Endodermal cell (in vitro differentiated cells): ENCODE results near the gene TBRG4. TPM values are rescaled to one million over a fixed set of nuclear protein-coding genes. Genes with fewer than 3 reads are reported as not detected.

ENCODE experiments used
- DNase-seq: peaks from one replicate; pipeline ENCODE4 v3.0.0-alpha.2; 2017
- H3K27ac ChIP-seq: 2 replicates; pipeline ENCODE4 v1.5.1; 2013; ENCODE audit warnings: mild to moderate bottlenecking, low read depth, low read length, moderate library complexity
- H3K27me3 ChIP-seq: 2 replicates; pipeline ENCODE4 v1.6.1; 2013; ENCODE audit warnings: mild to moderate bottlenecking, low read length, moderate library complexity; ENCODE audit not compliant: insufficient read depth, control insufficient read depth, poor library complexity, severe bottlenecking
- H3K36me3 ChIP-seq: 2 replicates; pipeline ENCODE4 v1.7.0; 2013; ENCODE audit warnings: mild to moderate bottlenecking, low read length, moderate library complexity; ENCODE audit not compliant: control insufficient read depth, insufficient read depth
- H3K4me1 ChIP-seq: one replicate; pipeline ENCODE4 v1.7.0; 2013; ENCODE audit warnings: low read length; ENCODE audit not compliant: control insufficient read depth, insufficient read depth
- H3K4me3 ChIP-seq: 2 replicates; pipeline ENCODE4 v1.5.1; 2013; ENCODE audit warnings: mild to moderate bottlenecking, low read length, moderate library complexity
- H3K9ac ChIP-seq: 2 replicates; pipeline ENCODE4 v1.6.1; 2013; ENCODE audit warnings: mild to moderate bottlenecking, low read length, moderate library complexity; ENCODE audit not compliant: poor library complexity, severe bottlenecking; ENCODE audit errors: extremely low read depth
- H3K9me3 ChIP-seq: 2 replicates; pipeline ENCODE4 v1.6.1; 2013; ENCODE audit warnings: mild to moderate bottlenecking, low read length, moderate library complexity; ENCODE audit not compliant: control insufficient read depth
- H3K27ac Mint-ChIP-seq: 2 replicates; pipeline ENCODE4 v1.8.0; 2020; ENCODE audit warnings: mixed read lengths
- H3K27me3 Mint-ChIP-seq: 2 replicates; pipeline ENCODE4 v1.8.0; 2021; ENCODE audit warnings: mild to moderate bottlenecking, mixed read lengths; ENCODE audit not compliant: insufficient read depth
- H3K36me3 Mint-ChIP-seq: 2 replicates; pipeline ENCODE4 v1.8.0; 2020; ENCODE audit warnings: low read depth, mixed read lengths
- H3K4me1 Mint-ChIP-seq: 2 replicates; pipeline ENCODE4 v1.8.0; 2020; ENCODE audit warnings: mixed read lengths
- H3K4me3 Mint-ChIP-seq: 2 replicates; pipeline ENCODE4 v1.8.0; 2020; ENCODE audit warnings: mild to moderate bottlenecking, moderate library complexity, mixed read lengths
- H3K9me3 Mint-ChIP-seq: 2 replicates; pipeline ENCODE4 v1.8.0; 2020; ENCODE audit warnings: mild to moderate bottlenecking, mixed read lengths
- CTCF ChIP-seq: fragments of 200-600 bp; sonication (generic); conservative IDR thresholded peaks from 2 replicates; pipeline ENCODE4 v1.5.0; 2021; ENCODE audit warnings: antibody characterized with exemption, mild to moderate bottlenecking
- WGBS, 2 experiments: methylation state at CpG; one replicate each; pipeline versions ENCODE4 v1.1.5 to v1.1.7; 2013; ENCODE audit warnings: missing lambda C conversion rate in 2 of 2, mixed read lengths in 1 of 2; ENCODE audit not compliant: insufficient coverage in 1 of 2, insufficient read length in 1 of 2; 5-methylcytosine and 5-hydroxymethylcytosine counted together
- total RNA-seq, 2 donors: library from RNA; stranded (reverse); fragmentation: NEBNext Ultra II Directional in 1 of 2; extraction: Animal tissue kit (Norgen Biotek cat#: 25700) in 1 of 2; gene quantifications; 2 replicates in 1 of 2; 3 replicates in 1 of 2; pipeline ENCODE4 v1.2.1, GENCODE V29; 2021

TBRG4 gene
- total RNA-seq, 2 donors from 2014 or later = 66.7 to 95.9 TPM

- H3K9me3 Mint-ChIP-seq = no peaks in the 10 kb centered on the region
These were observed 38.1 kb upstream of the TBRG4 start for GRCh38 chr7:45149606-45150005.

GRCh38 chr7:45148653-45148973 is 37.1 kb upstream of the TBRG4 start:
- no peak overlapping the region for H3K9ac ChIP-seq
- H3K4me1 ChIP-seq = no peaks in the 10 kb centered on the region
- no peaks in the 10 kb centered on the region for H3K9me3 ChIP-seq
- Mint-ChIP-seq H3K9me3 (no peaks in the 10 kb centered on the region), H3K27ac (no peak overlapping the region), H3K36me3 (no peaks in the 10 kb centered on the region), H3K4me3 (no peak overlapping the region), H3K4me1 (no peaks in the 10 kb centered on the region), H3K27me3 (peaks cover 2% of the 10 kb centered on the region)
- 89 to 94% methylated on average over 9 to 10 of the region's 10 CpGs for whole genome bisulfite sequencing, 2 experiments
- no peak overlapping the region for H3K27ac ChIP-seq
- TF ChIP-seq CTCF = no peak
- H3K27me3 ChIP-seq = no peaks in the 10 kb centered on the region
- no peaks in the 10 kb centered on the region for H3K36me3 ChIP-seq
- no peak overlapping the region for H3K4me3 ChIP-seq
- DNase-seq = no peak

More at GRCh38 chr7:45149606-45150005, 38.1 kb upstream of the TBRG4 start:
- H3K9me3 ChIP-seq = no peaks in the 10 kb centered on the region
- H3K27me3 Mint-ChIP-seq = peaks cover 2% of the 10 kb centered on the region
- no peaks in the 10 kb centered on the region for H3K4me1 ChIP-seq
- H3K27me3 ChIP-seq = no peaks in the 10 kb centered on the region
- WGBS, 2 experiments = 85 to 91% methylated on average over 1 to 5 of the region's 5 CpGs
- H3K27ac ChIP-seq = no peak overlapping the region
- H3K4me1 Mint-ChIP-seq = no peaks in the 10 kb centered on the region
- peak; percentile 26 for DNase-seq
- H3K27ac Mint-ChIP-seq = no peak overlapping the region
- H3K36me3 ChIP-seq = no peaks in the 10 kb centered on the region
- H3K9ac ChIP-seq = no peak overlapping the region
- H3K4me3 ChIP-seq = no peak overlapping the region
- TF ChIP-seq CTCF = no peak
- no peaks in the 10 kb centered on the region for H3K36me3 Mint-ChIP-seq
- H3K4me3 Mint-ChIP-seq = no peak overlapping the region

GRCh38 chr7:45147858-45148652 is 36.6 kb upstream of the TBRG4 start:
- Histone ChIP-seq H3K4me3 (no peak overlapping the region), H3K9me3 (no peaks in the 10 kb centered on the region), H3K36me3 (no peaks in the 10 kb centered on the region), H3K27me3 (no peaks in the 10 kb centered on the region), H3K9ac (no peak overlapping the region), H3K27ac (no peak overlapping the region), H3K4me1 (no peaks in the 10 kb centered on the region)
- no peak for TF ChIP-seq CTCF
- Mint-ChIP-seq H3K36me3 (no peaks in the 10 kb centered on the region), H3K9me3 (no peaks in the 10 kb centered on the region), H3K4me3 (no peak overlapping the region), H3K4me1 (no peaks in the 10 kb centered on the region), H3K27ac (no peak overlapping the region), H3K27me3 (peaks cover 2% of the 10 kb centered on the region)
- WGBS, 2 experiments = 87 to 89% methylated on average over 27 to 32 of the region's 32 CpGs
- DNase-seq = peak; percentile 45
